ENCODE results near the gene NPRL2. TPM values are rescaled to one million over a fixed set of nuclear protein-coding genes. Genes with fewer than 3 reads are reported as not detected.
A peak's percentile ranks its signal among the peaks of the same experiment; 100 is the strongest.

Gene NPRL2
- total RNA-seq (2014; rRNA removed; shearing (Covaris generic)): 26.7 and 27.3 TPM in 2 replicates

- peak; percentile 97 for DNase-seq (ENCODE audit: low spot score)
- in situ Hi-C loops (cut with HindIII; ENCODE audit: low sequenced_read_pairs): loop anchor here (10.0 kb wide), 2 partner anchors 86 to 184 kb away; partner anchors contain the start of gene SEMA3B
Measured at GRCh38 chr3:50350527-50351322, at the start of gene NPRL2, which contains the start of gene CYB561D2. Gene NPRL2 (minus strand): TSS chr3:50350775. CDS start chr3:50350652, 123 bp downstream. Gene CYB561D2 (plus strand): TSS chr3:50350862. CDS start chr3:50351434, 572 bp downstream.

- in situ Hi-C loops (cut with HindIII; ENCODE audit: low sequenced_read_pairs): no loop called here
- no peak for DNase-seq (ENCODE audit: low spot score)
Measured at GRCh38 chr3:50396502-50396901, 45.9 kb upstream of the NPRL2 start.

GRCh38 chr3:50395070-50395860 lies 44.7 kb upstream of the NPRL2 start:
- in situ Hi-C loops (cut with HindIII; ENCODE audit: low sequenced_read_pairs): no loop called here
- no peak for DNase-seq (ENCODE audit: low spot score)

- DNase-seq (ENCODE audit: low spot score): no peak
Measured at GRCh38 chr3:50393061-50393460, 42.5 kb upstream of the NPRL2 start.

GRCh38 chr3:50392101-50392715 lies 41.6 kb upstream of the NPRL2 start:
- in situ Hi-C loops (cut with HindIII; ENCODE audit: low sequenced_read_pairs): no loop called here
- DNase-seq (ENCODE audit: low spot score): peak; percentile 25

More at GRCh38 chr3:50393061-50393460, 42.5 kb upstream of the NPRL2 start:
- in situ Hi-C loops (cut with HindIII; ENCODE audit: low sequenced_read_pairs): no loop called here

- in situ Hi-C loops (cut with HindIII; ENCODE audit: low sequenced_read_pairs): no loop called here
- DNase-seq (ENCODE audit: low spot score): peak; percentile 97
Measured at GRCh38 chr3:50390508-50391224, 40.1 kb upstream of the NPRL2 start.

- in situ Hi-C loops (cut with HindIII; ENCODE audit: low sequenced_read_pairs): no loop called here
- no peak for DNase-seq (ENCODE audit: low spot score)
Measured at GRCh38 chr3:50389414-50389767, 38.8 kb upstream of the NPRL2 start.

- DNase-seq (ENCODE audit: low spot score): no peak
- in situ Hi-C loops (cut with HindIII; ENCODE audit: low sequenced_read_pairs): no loop called here
Measured at GRCh38 chr3:50388720-50389413, 38.3 kb upstream of the NPRL2 start.

- peak; percentile 72 for DNase-seq (ENCODE audit: low spot score)
- in situ Hi-C loops (cut with HindIII; ENCODE audit: low sequenced_read_pairs): no loop called here
Measured at GRCh38 chr3:50388016-50388719, 37.6 kb upstream of the NPRL2 start.

GRCh38 chr3:50385754-50386153 lies 35.2 kb upstream of the NPRL2 start:
- in situ Hi-C loops (cut with HindIII; ENCODE audit: low sequenced_read_pairs): no loop called here
- DNase-seq (ENCODE audit: low spot score): no peak

GRCh38 chr3:50383750-50384149 lies 33.2 kb upstream of the NPRL2 start:
- in situ Hi-C loops (cut with HindIII; ENCODE audit: low sequenced_read_pairs): no loop called here
- DNase-seq (ENCODE audit: low spot score): no peak

GRCh38 chr3:50382722-50383121 lies 32.1 kb upstream of the NPRL2 start:
- in situ Hi-C loops (cut with HindIII; ENCODE audit: low sequenced_read_pairs): no loop called here
- no peak for DNase-seq (ENCODE audit: low spot score)

GRCh38 chr3:50381383-50381782 lies 30.8 kb upstream of the NPRL2 start:
- in situ Hi-C loops (cut with HindIII; ENCODE audit: low sequenced_read_pairs): no loop called here
- no peak for DNase-seq (ENCODE audit: low spot score)

- DNase-seq (ENCODE audit: low spot score): no peak
- in situ Hi-C loops (cut with HindIII; ENCODE audit: low sequenced_read_pairs): no loop called here
Measured at GRCh38 chr3:50380405-50381085, 30.0 kb upstream of the NPRL2 start.

- in situ Hi-C loops (cut with HindIII; ENCODE audit: low sequenced_read_pairs): no loop called here
- no peak for DNase-seq (ENCODE audit: low spot score)
Measured at GRCh38 chr3:50378757-50379156, 28.2 kb upstream of the NPRL2 start.

GRCh38 chr3:50378024-50378423 lies 27.4 kb upstream of the NPRL2 start:
- in situ Hi-C loops (cut with HindIII; ENCODE audit: low sequenced_read_pairs): no loop called here
- no peak for DNase-seq (ENCODE audit: low spot score)

- in situ Hi-C loops (cut with HindIII; ENCODE audit: low sequenced_read_pairs): no loop called here
- DNase-seq (ENCODE audit: low spot score): no peak
Measured at GRCh38 chr3:50375258-50375931, 24.8 kb upstream of the NPRL2 start.
